HG03521 (cell line): ENCODE data around the gene AKIP1.

Experiments used
- ATAC-seq: cut with Tn5 transposase; IDR thresholded peaks from one replicate; pipeline ENCODE4 v1.9.1; 2021; ENCODE audit warnings: mild to moderate bottlenecking, moderate library complexity; ENCODE audit not compliant: unreplicated experiment

AKIP1 gene

GRCh38 chr11:8956860-8957259, 45.9 kb downstream of the AKIP1 start:
- ATAC-seq = no peak

DNA sequence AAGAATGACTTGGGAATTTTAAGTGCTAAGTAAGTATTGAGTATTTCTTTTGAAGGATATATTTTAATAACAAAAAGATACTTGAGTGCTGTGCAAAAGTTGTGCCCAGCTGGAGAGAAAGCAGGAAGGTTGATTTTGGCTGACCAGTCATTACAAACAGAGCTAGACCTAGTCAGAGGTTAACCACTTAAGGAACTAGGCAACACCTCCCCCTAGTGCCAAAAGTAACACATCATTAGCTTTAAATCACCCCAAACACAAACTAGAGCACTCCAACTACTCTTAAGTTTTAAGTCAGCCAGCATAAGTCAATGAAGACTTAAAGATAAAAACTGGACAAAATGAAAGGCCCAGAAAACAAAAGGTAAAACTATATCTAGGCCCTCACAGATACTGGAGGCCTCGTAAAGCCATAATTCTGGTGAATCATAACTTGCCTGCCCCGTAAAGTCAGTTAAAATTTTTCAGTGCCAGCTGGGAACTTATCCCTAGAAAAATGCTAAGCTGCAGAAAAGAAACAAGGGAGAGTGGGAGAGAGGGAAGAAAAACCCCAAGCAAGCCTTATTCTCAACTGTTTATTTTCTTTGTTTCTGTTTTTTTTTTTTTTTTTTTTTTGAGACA, 48.7 kb downstream of the AKIP1 start:
- ATAC-seq = no peak

GRCh38 chr11:8961401-8961800, 50.4 kb downstream of the AKIP1 start:
- no peak for ATAC-seq

DNA sequence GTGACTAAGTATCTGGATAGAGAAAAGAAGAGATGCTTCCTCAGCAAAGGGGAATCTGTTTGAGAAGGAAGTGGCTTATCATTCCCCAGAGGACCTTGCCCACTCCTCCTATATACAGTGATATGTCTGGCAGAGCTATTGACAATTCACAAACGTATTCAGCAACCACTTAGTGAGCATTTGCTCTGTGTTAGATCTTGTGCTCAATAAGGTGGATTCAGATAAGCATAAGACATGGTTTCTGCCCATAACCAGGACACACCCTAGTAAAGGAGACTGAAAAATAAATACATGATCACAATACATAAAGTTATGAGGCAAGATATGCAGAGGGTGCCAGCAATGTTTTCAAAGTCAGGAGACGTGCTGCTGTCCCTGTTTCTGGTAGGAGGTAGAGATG, 51.9 kb downstream of the AKIP1 start:
- ATAC-seq = no peak

DNA sequence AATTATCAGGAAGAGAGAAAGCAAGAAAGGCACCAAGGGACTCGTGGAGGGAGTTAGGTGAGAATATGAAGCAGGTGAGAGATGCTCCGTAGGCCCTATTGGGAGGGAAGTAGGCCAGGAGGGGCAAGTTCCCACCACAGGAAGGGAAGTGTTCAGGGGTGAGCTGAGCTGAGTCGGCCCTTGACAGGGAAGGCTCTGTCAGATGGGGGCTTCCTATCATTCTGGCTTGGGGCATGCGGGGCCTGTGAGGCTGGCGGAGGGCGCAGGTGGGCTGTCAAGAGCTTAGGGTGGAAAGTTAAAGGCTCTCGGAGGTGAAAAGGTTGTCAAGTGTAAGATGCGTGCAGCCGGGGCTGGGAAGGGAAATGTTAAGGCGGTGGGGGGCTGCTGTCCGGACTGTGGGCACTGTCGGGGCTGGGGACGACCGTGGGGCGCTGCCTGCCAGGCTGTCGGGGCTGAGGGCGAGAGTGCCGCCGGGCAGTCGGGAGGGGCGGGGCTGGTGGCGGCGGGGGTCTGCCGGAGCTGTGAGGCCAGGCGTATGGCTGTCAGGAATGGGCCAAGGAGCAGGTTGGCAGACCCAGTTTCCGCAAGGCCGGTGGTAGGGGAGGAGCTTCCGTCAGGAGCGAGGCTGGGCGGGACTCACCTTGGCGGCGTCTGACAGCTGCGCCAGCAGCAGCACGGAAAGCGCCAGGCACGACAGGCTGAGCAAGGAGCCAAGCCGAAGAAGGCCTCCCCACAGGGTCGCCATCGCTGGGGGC, 52.8 kb downstream of the AKIP1 start:
- ATAC-seq = peak; percentile 54

GRCh38 chr11:8964324-8965320, 53.6 kb downstream of the AKIP1 start, which contains the start of gene TMEM9B:
TMEM9B (minus strand) TSS chr11:8964442; CDS start chr11:8964313, 129 bp downstream.
- ATAC-seq = peak; percentile 75

GRCh38 chr11:8967184-8967583, 56.2 kb downstream of the AKIP1 start:
- ATAC-seq = no peak
